CD4-positive, alpha-beta T cell treated with Interleukin-15 for 4 hours (primary cell): ENCODE measurements around the gene RIMBP3B.
"Not testable (repeated sequence)": the region's sequence is repeated elsewhere in the genome, so short reads cannot be mapped to it uniquely, and the experiment has no call there.

ENCODE experiments used
- DNase-seq: peaks from one replicate; pipeline ENCODE4 v3.0.0-alpha.2; 2020; ENCODE audit warnings: low spot score

Gene RIMBP3B, protein sequence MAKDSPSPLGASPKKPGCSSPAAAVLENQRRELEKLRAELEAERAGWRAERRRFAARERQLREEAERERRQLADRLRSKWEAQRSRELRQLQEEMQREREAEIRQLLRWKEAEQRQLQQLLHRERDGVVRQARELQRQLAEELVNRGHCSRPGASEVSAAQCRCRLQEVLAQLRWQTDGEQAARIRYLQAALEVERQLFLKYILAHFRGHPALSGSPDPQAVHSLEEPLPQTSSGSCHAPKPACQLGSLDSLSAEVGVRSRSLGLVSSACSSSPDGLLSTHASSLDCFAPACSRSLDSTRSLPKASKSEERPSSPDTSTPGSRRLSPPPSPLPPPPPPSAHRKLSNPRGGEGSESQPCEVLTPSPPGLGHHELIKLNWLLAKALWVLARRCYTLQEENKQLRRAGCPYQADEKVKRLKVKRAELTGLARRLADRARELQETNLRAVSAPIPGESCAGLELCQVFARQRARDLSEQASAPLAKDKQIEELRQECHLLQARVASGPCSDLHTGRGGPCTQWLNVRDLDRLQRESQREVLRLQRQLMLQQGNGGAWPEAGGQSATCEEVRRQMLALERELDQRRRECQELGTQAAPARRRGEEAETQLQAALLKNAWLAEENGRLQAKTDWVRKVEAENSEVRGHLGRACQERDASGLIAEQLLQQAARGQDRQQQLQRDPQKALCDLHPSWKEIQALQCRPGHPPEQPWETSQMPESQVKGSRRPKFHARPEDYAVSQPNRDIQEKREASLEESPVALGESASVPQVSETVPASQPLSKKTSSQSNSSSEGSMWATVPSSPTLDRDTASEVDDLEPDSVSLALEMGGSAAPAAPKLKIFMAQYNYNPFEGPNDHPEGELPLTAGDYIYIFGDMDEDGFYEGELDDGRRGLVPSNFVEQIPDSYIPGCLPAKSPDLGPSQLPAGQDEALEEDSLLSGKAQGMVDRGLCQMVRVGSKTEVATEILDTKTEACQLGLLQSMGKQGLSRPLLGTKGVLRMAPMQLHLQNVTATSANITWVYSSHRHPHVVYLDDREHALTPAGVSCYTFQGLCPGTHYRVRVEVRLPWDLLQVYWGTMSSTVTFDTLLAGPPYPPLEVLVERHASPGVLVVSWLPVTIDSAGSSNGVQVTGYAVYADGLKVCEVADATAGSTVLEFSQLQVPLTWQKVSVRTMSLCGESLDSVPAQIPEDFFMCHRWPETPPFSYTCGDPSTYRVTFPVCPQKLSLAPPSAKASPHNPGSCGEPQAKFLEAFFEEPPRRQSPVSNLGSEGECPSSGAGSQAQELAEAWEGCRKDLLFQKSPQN (N-terminal part only)

DNA sequence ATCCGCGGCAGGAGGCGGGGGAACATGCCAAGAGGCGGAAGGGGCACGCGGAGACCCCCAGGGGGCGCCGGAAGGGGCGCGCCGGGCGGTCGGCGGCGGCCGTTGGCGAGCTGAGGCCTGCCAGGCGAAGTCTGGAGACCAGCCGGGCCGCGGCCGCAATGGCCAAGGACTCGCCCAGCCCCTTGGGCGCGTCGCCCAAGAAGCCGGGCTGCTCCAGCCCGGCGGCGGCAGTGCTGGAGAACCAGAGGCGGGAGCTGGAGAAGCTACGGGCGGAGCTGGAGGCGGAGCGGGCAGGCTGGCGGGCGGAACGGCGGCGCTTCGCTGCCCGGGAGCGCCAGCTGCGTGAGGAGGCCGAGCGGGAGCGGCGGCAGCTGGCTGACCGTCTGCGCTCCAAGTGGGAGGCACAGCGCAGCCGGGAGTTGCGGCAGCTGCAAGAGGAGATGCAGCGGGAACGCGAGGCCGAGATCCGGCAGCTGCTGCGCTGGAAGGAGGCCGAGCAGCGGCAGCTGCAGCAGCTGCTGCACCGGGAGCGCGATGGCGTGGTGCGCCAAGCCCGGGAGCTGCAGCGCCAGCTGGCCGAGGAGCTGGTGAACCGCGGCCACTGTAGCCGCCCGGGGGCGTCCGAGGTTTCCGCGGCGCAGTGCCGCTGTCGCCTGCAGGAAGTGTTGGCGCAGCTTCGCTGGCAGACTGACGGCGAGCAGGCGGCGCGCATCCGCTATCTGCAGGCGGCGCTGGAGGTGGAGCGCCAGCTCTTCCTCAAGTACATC lies at the start of gene RIMBP3B:
RIMBP3B (plus strand) TSS at position 51 of the 767 bp plus-strand sequence; CDS start at position 159, 108 bp downstream.
- DNase-seq: not testable (repeated sequence)

DNA sequence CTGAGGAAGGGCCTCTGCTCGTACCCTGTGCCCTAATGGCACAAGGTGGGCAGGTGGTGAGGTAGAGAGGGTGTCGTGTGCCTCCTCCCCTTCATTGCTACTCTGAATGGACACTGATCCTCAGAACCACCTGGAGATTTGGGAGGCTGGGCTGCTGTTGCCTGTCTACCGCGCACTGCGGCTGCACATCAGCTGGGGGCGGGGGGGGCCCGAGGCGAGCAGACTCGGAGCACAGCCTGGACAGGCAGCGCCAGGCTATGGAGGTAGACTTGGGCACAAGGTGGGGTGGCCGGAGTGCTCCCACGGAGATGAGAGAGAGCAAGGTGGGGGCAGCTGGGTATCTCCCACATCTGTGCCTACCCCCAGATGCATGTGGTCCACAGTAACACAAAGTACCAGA lies 26.0 kb upstream of the RIMBP3B start:
- DNase-seq: not testable (repeated sequence)

DNA sequence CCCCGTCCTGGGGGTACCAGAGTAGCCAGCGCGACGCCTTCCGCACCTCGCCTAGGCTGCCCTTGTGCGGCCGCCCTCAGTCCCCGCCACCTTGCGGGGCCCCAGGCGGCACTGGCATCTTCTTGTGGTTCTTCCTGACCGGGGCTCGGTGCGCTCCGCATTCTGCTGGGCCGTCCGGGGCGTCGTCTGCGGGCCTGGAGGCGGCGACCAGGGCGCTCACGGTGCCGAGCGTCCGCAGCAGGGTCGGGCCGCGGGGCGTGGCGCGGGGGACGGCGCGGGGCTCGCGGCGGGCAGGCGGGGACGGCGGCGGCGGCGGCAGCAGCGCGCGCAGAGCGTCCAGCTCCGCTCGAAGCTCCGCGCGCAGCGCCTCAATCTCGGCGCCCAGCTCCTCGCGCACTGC lies 23.0 kb upstream of the RIMBP3B start:
- not testable (repeated sequence) for DNase-seq

DNA sequence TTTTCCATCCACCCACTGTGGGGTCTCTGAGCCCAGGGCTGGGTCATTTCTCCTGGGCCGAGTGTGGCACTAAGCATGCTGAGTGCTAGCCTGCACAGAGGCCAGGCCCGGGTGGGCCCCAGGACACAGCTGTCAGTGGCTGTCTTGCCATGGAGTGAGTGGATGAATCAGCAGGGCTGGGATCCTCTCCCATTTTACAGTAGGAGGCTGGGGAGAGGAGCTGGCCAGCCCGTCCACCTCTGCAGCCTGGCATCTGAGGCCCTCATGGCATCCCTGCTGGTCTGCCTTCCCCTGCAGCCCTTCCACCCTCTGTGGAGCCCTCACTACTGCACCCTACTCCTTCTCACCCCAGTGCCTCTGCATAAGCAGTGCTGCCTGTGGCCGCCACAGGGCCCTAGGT lies 21.1 kb upstream of the RIMBP3B start:
- DNase-seq: not testable (repeated sequence)

DNA sequence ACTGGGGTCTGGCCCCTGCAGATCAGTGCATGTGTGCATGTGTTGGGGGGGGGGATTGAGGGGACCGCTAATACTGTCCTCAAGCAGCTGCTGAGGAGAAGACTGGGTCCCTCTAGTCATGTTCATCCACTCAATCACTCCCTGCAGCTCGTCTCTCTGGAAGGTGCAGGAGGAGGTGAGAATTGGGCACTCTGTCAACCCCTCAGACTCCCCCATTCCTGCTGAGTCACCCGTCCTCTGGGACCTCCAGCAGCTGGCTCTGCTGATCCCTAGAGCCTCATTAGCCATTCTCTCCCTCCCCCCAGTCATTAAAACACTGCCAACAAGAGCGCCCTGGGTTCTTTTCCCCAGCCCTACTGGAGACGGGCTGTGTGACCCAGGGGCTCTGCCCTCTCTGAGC lies 20.5 kb upstream of the RIMBP3B start:
- not testable (repeated sequence) for DNase-seq

DNA sequence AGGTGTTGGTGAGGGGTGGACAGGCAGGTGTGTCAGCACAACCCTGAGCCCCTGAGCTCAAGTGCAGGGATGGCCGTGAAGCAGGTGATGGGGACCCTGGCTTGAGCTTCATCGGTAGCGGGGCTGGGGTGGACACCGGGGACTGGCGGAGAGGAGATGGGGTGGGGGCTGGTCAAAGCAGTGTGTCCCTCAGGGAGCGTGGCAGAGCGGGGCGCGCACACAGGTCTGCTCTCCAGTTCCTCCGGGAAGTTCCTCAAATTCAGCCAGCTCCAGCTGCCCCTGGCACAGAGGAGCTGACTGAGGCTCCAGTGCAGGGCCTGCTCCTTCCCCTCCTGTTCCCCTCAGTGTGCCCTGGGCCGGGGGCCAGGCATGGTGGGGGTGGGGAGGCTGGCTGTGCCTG lies 19.7 kb upstream of the RIMBP3B start:
- DNase-seq: not testable (repeated sequence)

DNA sequence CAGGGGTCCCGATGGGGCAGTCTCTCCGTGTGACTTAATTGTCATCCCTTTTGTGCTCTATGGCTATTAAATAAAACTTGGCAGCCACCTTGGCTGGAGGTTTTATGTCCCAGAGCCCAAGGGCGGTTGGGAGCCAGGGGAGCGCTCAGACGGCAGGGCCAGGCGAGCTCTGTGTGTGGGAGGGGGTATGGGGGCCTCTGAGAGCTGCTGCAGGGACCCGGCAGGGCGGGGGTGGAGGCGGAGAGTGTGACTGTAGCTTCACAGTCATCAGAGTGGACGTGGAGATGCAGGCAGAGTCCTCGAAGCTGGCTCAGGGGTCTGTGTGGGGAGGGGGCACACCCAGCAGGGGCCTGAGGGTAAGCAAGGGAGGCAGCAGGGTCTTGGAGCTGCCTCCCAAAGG lies 19.2 kb upstream of the RIMBP3B start:
- DNase-seq: not testable (repeated sequence)

DNA sequence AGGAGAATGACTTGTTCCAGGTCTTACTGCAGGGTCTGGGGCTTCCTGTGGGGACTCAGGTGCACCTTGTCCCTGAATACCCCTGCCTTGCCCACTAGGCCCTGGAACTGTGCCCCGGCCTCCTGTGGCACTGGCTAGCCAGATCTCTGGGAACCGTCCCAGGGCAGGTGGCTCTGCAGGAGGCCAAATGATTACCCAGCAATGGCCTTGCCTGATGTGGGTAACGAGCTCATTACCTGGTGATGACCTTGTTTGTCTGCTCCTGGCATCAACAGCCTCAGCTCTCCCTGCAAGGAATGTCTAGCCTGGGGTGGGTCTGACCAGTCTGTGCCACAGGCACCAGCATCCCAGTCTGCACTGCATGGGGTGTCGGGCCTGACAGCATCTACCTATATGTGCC lies 18.2 kb upstream of the RIMBP3B start:
- not testable (repeated sequence) for DNase-seq

DNA sequence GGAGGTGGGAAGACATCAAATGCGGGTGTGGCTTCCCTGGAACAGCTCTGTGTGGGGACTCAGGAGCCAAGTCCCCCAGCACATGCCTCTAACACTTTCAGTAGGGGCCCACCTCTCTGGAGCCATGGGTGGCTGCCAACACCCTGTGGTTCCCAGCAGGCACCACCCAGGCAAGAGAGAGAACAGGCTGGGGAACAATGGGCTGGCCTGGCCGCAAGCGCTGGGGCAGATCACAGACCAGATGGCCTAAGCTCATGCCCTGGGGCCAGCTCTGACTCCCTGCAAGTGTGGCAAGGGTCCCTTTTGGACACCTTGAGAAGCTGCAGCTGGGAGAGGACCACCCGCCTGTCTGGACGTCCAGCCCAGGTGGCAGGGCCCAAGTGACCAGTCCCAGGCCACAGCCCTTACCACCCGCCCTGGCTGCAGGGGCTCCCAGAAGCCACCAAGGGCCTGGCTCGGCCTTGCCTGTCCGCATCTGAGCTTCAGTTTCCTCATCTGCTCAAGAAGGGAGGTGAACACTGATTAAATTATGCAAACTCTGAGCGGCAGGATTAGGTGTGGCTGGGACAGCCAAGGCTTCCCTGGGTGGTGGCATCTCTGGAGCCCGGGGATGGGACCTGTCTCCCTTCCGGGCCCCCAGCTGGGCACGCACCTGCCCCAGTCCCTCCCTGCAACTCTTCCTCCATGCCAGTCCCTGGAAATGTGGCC lies 14.8 kb upstream of the RIMBP3B start:
- DNase-seq: not testable (repeated sequence)

DNA sequence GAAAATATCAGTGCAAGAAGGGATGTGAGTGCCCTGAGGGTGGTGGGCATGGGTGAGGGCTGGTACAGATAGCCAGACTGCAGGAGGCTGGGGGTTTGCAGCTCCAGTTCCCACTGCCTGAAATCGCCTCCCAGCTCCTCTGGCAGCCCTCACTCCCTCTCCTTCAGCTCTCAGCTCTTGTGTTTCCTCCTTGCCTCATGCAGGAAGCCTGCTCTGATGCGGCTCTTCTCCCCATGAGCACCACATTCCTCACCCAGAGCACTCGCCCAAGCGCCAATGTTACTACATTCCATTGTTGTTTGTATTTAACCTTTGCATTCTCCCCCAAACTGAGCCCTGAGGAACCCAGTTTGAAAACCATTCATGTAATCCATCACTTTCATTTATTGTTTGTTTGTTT lies 7.7 kb upstream of the RIMBP3B start:
- DNase-seq: not testable (repeated sequence)

DNA sequence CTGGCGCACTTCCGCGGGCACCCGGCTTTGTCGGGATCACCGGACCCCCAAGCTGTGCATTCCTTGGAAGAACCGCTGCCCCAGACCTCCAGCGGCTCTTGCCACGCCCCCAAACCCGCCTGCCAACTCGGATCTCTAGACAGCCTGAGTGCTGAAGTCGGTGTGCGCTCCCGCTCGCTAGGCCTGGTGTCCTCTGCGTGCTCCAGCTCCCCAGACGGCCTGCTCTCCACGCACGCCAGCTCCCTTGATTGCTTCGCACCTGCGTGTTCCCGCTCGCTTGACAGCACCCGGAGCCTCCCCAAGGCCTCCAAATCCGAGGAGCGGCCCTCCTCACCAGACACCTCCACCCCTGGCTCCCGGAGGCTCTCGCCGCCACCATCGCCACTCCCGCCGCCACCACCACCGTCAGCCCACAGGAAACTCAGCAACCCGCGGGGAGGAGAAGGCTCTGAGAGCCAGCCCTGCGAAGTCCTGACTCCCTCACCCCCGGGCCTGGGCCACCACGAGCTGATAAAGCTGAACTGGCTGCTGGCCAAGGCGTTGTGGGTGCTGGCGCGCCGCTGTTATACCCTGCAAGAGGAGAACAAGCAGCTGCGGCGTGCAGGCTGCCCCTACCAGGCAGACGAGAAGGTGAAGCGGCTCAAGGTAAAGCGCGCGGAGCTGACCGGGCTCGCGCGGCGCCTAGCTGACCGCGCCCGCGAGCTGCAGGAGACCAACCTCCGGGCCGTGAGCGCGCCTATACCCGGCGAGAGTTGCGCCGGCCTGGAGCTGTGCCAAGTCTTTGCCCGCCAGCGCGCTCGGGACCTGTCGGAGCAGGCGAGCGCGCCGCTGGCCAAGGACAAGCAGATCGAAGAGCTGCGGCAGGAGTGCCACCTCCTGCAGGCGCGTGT lies 1.2 kb downstream of the RIMBP3B start:
- not testable (repeated sequence) for DNase-seq

DNA sequence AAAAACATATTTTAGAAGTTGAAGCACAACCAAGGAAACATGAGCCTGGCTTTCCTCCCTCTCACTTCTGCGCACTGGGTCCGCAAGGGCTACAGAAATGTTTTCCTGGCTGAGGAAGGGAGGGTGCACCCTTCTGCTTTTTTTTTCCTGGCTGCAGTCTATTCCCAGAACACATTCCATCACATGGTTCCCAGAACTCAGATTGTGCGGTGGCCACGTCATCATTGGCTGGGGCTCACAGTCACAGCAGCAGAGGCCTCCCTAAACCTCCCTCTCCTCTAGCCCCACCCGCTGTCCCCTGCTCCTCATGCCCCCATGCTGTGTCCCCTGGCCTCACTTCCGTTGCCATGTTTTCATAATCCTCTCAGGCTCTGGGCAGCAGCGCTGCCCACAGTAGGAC lies 5.9 kb downstream of the RIMBP3B start:
- not testable (repeated sequence) for DNase-seq

DNA sequence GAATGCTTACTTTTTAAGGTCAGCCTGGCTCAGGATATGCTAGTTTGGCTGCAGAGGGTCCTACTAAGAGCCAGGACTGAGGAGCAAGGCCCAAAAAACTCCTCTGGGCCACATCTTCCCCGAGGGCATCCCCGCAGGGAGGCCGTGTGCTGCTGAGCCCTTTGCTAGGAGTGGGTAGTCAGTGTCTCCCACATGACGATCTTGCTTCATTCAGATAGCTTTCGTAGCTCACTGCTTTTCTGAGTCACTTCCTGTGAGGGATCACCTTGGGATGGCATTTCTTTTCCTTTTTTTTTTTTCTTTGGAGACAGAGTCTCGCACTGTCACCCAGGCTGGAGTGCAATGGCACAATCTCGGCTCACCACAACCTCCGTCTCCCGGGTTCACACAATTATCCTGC lies 6.5 kb downstream of the RIMBP3B start:
- DNase-seq: not testable (repeated sequence)

DNA sequence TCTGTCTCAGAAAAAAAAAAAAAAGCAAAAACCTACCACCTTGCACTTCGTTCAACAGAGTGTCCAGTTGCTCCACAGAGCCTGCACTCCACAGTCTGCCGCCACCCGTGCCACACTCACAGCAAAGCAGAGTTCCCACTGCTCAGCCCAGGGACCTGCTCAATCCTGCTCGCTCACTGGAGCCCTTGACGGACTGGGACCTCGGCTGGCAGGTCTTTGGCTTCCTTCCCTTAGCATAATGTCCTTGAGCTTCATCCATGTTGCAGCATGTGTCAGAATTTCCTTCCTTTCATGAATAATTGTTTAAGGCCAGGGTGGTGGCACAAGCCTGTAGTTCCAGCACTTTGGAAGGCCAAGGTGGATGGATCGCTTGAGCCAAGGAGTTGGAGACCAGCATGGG lies 11.1 kb downstream of the RIMBP3B start:
- DNase-seq: not testable (repeated sequence)

DNA sequence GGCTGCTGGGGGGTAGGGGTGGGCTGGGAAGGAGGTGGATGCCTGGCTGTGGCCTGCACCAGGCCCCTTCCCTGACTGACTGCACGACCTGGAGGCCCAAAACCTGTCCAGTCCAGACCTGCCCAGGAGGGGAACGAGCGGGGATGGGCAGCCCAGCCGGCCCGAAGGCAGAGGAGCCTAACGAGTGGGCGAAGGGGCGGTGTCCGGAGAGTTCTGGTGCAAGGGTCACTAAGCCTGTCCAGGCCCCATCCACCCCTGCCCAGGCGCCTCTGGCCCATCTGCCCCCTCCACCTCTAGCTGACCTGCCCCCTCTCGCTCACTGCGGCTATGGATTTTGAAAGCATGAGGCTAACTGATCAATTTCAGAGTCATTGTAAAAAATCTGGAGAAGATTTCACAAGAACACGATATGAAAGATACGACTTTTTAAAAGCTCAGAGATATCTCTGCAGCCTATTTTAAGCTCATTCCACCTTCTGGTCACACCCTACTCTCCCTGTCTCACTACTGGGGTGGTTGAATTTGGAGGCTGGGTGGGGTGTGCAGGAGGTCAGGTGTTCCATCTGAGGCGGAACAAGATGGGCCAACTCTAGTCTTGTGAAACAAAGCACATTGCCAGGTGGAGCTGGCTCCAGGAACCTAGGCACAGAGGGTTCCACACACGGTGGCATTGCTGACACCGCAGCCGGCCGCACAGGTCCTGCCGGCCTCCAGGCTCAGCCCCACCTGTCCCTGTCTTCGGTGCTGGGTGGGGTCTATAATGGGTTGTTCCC lies 17.8 kb downstream of the RIMBP3B start:
- not testable (repeated sequence) for DNase-seq

DNA sequence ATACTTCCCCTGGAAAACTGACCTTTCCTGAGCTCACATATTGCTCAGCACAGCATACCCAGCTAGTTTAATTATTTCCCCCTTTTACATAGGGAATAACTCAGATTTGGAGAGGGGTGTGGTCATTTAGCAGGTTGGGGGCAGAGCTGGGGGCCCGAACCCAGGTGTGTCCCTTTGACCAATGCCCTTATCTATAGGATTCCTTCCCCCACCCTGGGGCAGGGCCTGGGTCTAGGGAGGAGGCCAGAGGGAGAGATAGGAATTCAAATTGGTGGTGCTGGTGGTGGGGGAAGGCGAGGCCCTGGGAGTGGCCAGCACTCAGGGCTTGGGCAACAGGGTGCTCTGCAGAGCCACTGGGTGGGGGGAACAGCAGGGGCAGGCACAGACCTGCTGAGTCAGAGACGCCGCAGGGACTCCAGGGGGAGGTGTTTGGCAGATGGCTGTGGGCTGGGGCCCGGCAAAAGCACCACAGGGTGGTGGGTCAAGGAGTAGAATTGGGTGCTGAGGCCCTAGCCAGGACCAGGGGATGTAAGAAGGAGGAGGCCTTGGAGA lies 19.3 kb downstream of the RIMBP3B start:
- not testable (repeated sequence) for DNase-seq

DNA sequence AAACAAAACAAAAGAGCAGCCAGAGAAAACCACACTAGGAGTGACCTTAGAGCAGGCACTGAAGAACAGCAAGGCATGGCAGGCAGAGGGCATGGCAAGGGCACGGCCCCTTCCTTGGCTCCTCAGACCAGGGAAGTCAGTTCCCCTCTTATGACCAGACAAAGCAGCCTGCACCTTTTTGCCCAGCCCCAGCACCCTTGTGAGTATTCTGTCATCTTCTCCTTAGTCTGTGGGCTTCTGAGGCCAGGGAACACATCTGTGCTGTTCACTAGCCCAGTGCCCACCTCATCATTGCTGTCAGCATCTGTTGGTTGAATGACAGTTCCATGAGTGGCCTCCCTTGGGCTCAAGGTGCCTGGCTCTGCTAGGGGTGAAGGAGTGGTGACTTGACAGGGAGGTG lies 23.6 kb downstream of the RIMBP3B start:
- DNase-seq: not testable (repeated sequence)

DNA sequence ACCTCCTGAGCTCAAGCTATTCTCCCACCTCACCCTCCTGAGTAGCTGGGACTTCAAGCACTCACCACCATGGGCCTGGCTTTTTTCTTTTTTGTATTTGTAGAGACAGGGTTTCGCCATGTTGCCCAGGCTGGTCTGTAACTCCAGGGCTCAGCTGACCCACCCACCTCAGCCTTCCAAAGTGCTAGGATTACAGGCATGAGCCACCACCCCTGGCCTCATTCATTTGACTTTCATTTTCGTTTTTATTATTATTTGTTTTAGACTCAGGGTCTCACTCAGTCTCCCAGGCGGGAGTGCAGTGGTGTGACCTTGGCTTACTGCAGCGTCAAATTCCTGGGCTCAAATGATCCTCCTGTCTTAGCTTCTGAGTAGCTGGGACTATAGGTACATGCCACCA lies 24.2 kb downstream of the RIMBP3B start:
- not testable (repeated sequence) for DNase-seq
